T follicular helper cell (primary cell): ENCODE results near the gene LPXN.
"Not testable (repeated sequence)": the region's sequence is repeated elsewhere in the genome, so short reads cannot be mapped to it uniquely, and the experiment has no call there.

Source experiments
- DNase-seq: peaks from one replicate; pipeline ENCODE4 v3.0.0-alpha.2; 2020; ENCODE audit warnings: low read depth

Gene LPXN

DNA sequence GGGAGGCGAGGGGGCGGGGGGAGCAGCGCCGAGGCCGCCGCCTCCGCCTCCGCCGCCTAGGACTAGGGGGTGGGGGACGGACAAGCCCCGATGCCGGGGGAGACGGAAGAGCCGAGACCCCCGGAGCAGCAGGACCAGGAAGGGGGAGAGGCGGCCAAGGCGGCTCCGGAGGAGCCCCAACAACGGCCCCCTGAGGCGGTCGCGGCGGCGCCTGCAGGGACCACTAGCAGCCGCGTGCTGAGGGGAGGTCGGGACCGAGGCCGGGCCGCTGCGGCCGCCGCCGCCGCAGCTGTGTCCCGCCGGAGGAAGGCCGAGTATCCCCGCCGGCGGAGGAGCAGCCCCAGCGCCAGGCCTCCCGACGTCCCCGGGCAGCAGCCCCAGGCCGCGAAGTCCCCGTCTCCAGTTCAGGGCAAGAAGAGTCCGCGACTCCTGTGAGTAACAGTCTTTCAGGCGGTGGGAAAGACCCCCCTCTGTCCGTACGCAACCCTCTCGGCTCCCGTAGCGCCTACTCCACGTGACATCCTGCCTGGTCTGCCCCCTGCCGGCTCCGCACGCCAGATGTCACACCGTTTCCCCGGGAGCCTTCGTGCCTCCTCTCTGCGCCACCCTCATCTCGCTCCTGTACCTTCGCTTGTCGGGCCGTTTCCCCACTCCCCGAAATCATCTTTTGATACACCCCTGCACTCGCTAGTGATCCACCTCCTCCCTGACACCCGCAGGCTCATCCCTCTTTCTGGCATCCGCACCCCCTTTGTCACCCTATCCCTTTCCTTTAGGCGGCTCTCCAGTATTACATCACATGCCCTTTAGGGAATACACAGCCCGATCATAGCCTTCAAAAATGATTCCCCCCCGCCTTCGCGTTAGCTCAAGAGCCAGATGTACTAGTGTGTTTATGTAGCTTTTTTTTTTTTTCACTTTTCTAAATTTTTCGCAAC, 3.8 kb upstream of the LPXN start:
- DNase-seq = peak; percentile 92

DNA sequence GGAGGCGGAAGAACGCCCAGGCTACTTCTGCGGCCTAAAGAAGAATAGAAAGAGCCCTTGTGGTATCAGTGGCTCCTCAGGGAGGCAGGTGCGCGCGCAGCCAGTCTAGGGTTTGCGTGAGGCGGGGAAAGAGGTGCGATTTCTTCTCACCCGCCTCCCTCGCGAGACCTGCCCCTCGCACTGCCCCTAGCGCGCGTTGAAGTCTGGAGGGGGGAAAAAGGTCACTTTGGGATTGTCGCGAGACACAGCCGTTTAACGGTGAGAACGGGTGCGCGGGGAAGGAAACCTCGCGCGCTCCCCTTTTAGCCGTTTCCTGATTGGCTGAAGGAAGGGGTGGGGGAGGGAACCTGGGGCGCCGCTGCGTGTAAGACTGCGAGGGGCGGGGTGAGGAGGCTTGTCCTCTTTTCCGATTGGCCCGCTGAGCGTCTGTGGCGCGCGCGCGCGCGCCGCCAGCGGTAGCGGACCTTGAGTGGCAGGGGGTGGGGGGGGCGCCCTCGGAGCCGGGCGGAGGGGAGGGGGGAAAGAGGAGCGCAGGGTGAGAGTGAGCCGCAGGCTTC, 3.1 kb upstream of the LPXN start, which contains the start of gene ZFP91:
Gene ZFP91 (plus strand): TSS at position 429 of the 557 bp plus-strand sequence. CDS start 219 bp downstream, outside the sequence.
- DNase-seq = peak; percentile 96

DNA sequence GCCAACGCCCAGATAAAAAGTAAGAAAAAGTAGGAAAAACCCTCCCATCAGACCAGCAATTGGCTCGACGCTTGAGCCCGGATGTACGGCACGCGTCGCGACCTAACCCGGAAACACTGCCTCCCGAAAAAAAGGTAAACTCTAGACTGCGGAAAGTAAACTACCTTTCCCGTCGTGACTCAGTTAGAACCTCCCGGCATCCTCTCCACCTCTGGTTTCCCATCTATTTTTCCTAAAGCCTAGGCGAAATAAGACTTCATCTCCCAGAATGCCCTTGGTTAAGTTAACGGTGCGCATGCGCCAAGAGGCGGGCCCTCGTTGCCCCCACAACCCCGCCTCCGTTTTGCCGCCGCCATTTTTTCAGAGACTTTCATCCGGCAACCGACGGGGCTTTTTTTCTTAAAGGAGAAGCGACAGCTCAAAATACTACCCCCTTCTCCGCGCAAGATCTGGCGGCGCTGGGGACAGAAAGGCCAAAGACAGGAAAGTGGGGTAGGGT, 2.5 kb upstream of the LPXN start:
- peak; percentile 90 for DNase-seq

DNA sequence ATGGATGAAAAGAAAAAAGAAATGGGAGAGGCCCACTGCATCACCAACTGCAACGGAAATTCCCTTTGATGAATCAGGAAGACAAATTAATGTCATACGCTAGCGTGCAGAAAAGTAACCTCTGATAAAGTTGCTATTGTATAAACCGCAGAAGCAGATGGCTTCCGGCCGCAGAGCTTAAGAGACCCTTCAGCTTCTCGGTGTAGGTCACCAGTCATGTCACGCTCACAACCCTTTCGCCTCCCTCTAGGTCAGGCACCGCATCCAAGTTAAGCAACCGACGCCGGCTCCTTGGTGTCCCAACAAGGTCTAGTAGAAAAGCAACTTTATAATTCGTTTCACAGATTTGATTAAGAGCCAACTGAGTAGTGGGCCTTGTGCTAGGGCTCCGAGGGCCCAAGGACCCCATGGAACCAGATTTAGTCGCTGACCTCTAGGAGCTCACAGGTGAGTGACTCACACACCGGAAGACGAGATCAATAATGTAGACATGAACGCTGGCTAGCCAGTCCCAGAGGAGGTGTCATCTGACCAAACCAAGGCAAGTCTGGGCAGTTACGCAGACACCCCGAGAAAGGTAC, 2.0 kb upstream of the LPXN start:
- DNase-seq = peak; percentile 72

DNA sequence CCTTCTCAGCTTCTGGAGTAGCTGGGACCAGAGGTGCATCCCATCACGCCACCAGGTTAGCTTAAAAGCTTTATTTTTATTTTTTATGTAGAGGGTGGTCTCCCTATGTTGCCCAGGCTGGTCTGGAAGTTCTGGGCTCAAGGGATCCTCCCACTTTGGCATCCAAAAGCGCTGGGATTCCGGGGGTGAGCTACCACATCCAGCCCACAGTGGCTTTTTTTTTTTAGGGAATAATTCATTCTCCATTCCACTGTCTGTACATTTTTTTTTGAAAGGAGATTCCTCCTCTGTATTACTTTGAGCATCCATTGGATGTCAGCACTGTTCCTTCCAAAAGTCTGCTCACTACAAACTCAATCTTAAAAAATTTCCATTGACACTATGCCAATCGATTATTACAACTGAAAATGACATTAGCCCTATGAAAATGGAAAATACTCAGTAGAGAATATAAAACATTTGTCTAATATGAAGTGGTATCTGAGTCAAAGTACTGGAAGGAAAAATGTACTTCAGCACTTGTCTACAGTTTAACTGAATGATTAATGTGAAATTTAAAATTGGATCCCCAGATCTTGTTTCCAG, 1.3 kb upstream of the LPXN start:
- no peak for DNase-seq

DNA sequence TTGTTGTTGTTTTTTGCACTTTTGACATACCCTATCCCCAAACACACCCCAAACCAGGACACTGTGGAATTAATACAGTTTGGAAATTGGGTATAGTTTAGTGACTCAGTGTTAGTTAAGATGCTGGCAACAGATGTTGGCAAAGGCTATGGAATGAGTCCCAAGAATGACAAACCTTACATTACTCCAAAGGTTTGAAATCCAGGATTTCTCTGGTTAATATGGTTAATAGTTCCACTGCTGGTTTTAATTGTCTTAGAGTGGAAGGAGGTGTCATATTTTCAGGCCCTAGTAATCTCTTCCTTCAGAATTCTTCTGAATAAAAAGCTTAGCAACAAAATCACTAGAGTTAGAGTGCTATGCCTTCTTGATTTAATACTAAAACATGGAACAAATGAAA, 775 bp downstream of the LPXN start:
- no peak for DNase-seq

DNA sequence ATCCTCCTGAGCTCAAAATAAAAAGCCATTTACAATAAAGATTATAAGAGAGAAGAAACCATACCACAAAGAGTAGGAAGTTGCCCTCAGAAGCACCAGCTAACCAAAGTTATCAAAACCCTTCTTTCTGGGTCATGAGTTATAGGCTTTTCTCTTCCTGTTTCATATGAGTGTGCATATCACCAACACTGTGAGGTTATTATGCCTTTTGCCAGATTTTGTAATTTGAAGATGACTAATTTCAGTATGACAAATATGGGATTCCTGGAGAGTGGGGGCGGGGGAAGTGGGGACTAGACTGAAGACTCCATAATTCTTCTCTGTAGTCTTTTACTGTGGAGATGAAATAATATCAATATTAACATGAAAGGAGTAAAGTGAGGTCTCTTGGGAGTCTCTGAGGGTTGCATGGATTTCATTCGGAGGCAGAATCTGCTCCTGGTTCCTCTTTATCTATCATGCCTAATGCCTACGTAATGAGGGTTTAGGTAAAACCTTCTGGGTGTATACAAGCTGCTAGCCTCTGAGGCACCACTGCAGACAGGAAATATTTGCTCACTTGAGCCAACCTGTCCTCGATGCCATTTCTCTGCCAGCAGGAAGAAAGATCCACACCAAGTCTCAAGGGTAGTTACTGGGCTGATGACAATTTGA, 2.1 kb downstream of the LPXN start:
- DNase-seq = peak; percentile 38

DNA sequence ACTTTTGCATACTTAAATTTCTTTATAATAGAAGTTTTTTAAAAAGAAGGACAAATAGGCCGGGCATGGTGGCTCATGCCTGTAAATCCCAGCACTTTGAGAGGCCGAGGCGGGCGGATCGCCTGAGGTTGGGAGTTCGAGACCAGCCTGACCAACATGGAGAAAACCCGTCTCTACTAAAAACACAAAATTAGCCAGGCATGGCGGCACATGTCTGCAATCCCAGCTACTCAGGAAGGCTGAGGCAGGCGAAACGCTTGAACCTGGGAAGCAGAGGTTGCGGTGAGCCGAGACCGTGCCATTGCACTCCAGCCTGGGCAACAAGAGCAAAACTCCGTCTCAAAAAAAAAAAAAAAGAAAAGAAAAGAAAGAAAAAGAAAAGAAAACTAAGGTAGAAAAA, 2.8 kb downstream of the LPXN start:
- DNase-seq = not testable (repeated sequence)

DNA sequence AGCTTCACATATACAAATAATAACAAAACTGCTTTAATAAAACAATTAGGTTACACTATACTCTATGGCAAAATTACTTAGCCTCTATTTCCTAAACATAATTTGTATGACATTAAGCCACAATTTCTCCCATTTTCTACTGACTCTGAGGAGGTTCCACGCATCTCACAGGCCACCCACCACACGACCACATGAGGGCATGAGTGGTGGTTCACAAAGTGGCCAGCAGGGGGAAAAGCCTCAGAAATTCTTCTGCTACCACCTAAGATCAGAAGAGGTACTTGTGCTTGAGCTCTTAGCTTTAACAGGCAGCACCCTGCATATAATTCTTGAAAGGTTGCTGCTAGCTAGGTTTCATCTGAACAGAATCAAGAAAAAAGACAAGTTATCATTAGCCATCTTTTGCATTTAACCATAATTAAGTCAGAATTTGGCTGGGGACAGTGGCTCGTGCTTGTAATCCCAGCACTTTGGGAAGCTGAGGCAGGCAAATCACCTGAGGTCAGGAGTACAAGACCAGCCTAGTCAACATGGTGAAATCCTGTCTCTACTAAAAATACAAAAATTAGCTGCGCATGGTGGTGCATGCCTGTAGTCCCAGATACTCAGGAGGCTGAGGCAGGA, 7.7 kb downstream of the LPXN start:
- DNase-seq = peak; percentile 68

DNA sequence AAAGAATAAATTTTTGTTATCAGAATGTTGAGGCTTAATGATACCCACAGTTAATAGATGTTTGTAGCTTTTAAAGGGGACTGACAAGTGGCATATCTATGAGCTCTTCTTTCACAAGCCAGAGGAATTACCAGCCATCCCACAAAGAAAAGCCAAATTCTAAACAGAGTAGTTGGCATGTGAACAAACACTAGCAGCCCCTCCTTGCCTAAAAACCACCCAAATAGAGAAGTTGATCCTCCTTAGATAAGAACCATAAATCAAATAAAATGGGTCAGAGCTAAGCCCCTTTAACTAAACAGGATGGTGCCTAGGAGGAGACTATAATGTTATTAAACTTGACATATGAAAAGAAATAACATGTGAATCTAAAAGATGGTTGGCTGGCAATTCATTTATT, 11.4 kb downstream of the LPXN start:
- DNase-seq = no peak

DNA sequence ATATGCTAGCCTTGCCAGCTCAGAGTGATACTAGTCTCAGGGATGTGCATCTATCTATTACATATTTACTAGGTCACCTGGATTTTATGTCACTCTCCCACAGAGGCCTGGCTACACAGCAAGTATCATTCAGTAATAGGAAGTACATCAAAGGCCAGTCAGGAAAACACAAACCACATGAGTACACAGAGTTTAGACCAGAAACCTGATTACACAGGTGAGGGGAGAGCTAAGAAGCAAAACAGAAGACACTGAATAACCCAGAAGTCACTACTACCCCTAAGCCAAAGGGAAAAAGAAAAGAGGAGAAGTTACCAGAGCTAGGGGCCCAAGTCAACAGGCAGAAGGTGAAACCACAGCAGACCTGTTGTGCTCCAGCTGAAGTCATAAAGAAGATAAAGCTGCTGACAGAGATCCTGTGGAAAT, 13.3 kb downstream of the LPXN start:
- no peak for DNase-seq

DNA sequence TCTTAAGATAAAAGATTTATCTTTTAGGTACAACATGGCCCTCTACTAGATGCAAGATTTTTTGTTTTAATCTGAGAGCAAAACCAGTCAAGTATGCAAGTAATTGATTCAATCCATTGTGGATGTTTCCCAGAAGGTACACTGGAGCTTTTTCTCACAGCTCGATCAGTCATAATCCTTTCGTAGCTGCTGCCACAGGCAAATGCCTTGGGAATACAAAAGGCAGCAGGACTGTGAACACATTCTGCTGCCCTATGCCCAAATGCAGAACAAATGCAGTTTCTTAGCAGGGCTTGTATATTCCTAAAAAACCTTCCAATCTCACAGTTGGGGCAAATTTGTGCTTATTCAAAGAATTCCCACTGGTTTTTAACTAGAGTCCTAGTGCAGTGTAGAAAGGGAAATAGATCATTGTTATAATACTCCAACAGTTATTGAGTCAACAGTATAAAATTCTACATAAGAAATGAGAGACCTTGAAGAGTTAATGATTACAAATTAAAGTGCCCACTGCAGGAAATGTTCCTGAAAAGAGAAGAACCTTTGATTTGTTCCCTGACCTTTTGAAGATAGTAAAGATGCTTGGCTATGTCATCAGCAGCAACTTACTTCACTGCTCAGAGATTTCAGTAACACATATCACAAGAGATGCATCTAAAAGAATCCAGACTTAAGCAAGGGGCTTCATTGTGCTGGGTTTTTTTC, 14.1 kb downstream of the LPXN start:
- DNase-seq = no peak

DNA sequence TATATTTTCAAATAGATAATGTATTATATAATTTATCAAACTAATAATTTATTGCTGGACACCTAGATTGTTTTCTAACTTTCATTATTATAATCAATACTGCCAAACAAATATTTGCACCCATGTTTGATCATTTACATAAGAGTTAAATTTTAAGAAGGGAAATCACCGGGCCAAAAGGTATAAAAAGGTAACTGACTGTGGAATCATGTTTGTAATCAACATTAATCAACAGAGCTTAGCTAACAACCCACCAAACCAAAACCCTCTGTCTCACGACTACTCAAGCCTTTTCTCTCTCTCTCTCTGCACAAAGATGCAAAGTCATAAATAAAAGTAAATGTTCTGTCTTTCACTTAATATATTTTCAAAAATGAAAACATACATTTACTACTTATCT, 14.8 kb downstream of the LPXN start:
- no peak for DNase-seq

DNA sequence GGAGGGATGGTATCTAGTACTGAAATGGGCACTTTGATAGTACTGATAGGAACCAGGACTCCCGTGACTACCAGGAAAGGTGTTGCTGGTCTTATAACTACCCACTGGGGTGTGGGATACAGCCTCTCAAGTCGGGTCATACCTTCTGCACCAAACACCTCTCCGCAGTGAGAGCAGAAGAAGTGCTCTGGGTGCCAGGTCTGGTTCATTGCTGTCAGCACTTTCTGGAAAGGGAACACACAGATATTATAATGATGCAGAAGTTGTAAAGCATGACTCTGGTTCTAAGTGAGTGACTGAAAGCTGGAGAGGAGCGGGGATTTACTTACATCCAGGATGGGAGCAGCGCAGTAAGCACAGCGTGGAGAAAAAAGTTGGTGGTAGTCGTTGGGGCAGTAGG, 26.0 kb downstream of the LPXN start:
- DNase-seq = no peak

DNA sequence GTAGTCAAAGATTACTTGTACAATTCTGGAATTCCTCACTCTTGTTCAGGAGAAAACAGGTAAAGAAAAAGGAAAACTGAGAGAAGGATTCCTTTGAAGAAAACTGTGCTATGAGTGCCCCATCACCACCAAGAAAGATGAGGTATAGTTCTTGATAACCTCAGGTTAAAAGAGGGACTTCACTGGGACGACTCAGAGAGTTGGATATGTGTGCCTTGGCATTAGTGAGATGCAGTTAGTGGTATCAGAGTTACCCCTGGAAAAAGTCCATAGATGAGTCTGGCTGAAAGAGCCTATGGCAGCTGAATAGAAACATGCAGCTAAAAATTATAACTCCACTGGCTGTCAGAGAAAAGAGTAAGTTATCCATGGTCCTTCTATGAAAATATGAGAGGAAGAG, 28.8 kb downstream of the LPXN start:
- DNase-seq = no peak

DNA sequence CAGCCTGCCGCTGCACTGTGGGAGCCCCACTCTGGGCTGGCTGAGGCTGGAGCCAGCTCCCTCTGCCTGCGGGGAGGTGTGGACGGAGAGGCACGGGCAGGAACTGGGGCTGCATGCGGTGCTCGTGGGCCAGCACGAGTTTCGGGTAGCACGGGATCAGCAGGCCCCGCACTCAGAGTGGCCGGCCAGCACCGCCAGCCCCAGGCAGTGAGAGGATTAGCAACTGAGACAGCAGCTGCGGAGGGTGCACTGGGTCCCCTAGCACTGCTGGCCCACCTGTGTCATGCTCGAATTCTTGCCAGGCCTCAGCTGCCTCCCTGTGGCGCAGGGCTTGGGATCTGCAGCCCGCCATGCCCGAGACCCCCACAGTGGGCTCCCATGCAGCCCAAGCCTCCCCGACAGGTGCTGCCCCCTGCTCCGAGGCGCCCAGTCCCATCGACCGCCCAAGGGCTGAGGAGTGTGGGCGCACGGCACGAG, 43.8 kb downstream of the LPXN start:
- DNase-seq = no peak

DNA sequence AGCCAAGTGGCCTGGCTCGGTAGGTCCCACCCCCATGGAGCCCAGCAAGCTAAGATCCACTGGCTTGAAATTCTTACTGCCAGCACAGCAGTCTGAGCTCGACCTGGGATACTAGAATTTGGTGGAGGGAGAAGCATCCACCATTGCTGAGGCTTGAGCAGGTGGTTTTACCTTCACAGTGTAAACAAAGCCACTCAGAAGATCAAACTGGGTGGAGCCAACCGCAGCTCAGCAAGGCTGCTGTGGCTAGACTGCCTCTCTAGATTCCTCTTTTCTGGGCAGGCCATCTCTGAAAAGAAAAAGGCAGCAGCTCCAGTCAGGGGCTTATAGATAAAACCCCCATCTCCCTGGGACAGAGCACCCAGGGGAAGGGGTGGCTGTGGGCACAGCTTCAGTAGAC, 45.4 kb downstream of the LPXN start:
- peak; percentile 27 for DNase-seq

DNA sequence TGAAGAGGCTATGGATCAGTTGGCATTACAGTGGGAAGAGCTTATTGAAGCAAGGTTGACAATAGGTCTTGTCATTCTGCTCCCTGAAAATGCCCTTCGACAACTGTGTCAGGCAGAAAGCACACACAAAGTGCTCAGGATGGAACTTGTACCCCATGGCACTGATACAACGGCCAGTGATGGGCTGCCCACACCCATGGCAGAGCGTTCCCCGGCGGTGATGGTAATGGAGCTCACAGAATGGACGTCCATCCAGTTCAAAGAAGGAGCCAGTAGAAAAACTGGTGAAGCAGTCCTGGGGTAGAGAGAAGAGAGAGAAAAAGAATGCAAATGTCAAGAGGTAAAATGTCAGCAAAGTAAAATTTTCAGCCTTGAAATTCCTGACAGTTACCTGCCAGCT, 48.2 kb downstream of the LPXN start:
- DNase-seq = no peak

DNA sequence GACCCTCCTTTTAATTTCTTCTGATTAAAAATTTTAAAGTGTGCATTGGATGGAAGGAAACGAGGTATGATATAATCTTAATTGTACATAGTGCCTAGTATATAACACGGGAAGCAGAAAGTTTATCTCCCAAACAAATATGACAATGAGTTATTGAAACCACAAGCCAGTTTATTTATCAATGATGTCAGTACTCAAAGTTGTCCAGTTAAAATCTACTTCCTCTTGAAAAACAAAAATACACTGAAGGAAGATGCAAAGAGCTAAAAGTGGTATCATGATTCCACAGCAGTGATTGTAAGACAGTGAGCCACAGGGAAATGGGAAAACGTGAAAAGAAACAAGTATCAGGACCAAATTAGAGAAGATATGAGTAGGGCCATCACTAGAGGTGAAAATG, 48.9 kb downstream of the LPXN start:
- no peak for DNase-seq

DNA sequence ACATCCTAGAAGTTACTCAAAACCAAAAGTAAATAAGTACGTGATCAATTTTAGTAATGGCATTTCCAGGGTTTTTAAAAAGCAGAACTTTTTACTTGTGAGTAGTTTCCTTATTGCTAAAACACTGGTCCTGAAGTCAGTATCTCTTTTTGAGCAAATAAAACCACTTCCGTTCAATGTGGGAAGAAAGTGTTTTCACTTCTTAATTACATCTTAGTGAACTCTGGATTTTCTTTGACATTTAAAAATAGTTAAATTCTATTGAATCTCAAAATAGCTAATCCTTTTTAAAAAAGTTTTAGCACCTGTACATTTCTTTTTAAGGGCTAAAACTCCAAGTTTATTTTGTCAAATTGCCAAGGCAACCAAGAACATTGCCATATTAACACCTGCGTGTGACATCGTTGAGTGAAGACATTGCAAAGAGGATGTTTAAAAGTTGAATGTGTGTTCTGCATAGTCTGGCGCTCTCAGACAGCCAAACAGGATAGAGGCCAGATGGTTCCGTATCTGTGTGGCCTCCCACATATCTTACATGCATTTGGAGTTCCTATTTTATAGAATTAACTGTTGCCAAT, 50.5 kb downstream of the LPXN start:
- DNase-seq = peak; percentile 27
